OCI-LY3 (cell line): ENCODE results near the gene FRMPD2.

ENCODE experiments used
- EZH2phosphoT487 ChIP-seq: fragments of 200-600 bp; shearing (Covaris generic); IDR thresholded peaks from 2 replicates; pipeline ENCODE4 v1.6.1; 2018; ENCODE audit warnings: antibody characterized with exemption, mixed run types, low read depth
- TF ChIP-seq, protein P1 (sequence below): fragments of 200-600, 300-600 bp; sonication (generic); IDR thresholded peaks from 2 replicates; pipeline ENCODE4 v1.5.1; 2014; ENCODE audit warnings: antibody characterized with exemption, low read length, low read depth

DNA sequence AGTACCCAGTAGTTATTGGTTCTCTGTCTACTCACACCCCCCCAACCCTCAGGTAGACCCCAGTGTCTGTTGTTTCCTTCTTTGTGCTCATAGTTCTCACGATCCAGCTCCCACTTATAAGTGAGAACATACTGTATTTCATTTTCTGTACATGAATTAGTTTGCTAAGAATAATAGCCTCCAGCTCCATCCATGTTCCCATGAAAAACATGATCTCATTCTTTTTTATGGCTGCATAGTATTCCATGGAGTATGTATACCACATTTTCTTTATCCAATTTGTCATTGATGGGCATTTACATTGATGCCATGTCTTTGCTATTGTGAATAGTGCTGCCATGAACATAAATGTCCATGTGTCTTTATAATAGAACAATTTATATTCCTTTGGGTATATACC, 2.6 kb upstream of the FRMPD2 start:
- TF ChIP-seq, protein P1, sequence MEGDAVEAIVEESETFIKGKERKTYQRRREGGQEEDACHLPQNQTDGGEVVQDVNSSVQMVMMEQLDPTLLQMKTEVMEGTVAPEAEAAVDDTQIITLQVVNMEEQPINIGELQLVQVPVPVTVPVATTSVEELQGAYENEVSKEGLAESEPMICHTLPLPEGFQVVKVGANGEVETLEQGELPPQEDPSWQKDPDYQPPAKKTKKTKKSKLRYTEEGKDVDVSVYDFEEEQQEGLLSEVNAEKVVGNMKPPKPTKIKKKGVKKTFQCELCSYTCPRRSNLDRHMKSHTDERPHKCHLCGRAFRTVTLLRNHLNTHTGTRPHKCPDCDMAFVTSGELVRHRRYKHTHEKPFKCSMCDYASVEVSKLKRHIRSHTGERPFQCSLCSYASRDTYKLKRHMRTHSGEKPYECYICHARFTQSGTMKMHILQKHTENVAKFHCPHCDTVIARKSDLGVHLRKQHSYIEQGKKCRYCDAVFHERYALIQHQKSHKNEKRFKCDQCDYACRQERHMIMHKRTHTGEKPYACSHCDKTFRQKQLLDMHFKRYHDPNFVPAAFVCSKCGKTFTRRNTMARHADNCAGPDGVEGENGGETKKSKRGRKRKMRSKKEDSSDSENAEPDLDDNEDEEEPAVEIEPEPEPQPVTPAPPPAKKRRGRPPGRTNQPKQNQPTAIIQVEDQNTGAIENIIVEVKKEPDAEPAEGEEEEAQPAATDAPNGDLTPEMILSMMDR: no peak
- no peak for TF ChIP-seq EZH2phosphoT487
